GM19238 (cell line): Measurements from ENCODE around the gene CEP128.

Experiments
- DNase-seq: peaks from one replicate; pipeline ENCODE4 v3.0.0; 2011; ENCODE audit warnings: low spot score; ENCODE audit not compliant: insufficient read length

CEP128 gene

DNA sequence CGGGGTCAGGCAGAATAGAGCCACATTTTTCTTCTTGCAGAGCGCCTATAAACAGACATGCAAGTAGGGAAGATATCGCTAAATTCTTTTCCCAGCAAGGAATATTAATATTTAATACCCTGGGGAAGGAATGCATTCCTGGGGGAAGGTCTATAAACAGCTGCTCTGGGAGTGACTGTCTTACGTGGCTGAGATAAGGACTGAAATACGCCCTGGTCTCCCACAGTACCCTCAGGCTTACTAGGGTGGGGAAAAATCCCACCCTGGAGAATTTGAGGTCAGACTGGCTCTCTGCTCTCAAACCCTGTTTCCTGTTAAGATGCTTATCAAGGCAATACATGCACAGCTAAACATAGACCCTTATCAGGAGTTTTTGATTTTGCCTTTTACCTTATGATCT is 262.3 kb downstream of the CEP128 start:
- DNase-seq, result no peak

DNA sequence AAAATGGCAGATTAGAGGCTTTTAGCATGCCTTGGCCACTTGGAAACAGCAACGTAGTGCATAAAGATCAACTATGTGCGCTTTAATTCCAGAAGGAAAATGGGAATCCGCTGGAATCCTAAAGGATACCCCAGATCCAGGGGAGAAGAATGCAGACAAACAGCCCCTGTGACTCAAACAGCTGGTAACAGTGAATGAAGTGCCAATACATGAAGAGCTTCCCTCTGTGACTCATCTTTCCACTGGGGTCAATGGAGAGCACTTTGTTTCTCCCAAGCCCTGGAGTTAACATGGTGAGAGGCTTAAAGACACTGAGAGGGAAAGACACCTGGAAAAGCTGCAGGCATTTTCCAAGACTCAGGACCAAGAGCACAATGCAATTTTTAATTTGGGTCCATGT is 263.1 kb downstream of the CEP128 start:
- DNase-seq, result no peak

DNA sequence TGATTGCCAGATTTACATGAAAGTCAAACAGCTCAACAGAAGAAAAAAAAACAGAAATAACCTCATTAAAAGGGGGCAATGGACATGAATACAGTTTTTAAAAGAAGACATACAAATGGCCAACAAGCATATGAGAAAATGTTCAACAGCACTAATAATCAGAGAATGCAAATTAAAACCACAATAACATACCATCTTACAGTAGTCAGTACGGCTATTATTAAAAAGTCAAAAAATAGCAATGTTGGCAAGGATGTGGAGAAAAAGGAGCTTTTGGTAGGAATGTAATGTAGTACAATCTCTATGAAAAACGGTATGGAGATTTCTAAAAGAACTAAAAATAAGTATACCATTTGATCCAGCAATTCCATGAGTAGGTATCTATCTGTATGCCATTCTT is 272.1 kb downstream of the CEP128 start:
- no peak for DNase-seq

GRCh38 chr14:80664576-80664975 is 277.0 kb downstream of the CEP128 start:
- DNase-seq, result no peak

GRCh38 chr14:80663541-80663940 is 278.0 kb downstream of the CEP128 start:
- DNase-seq, result no peak

- DNase-seq, result no peak
These were observed 281.8 kb downstream of the CEP128 start for GRCh38 chr14:80659783-80660182.

DNA sequence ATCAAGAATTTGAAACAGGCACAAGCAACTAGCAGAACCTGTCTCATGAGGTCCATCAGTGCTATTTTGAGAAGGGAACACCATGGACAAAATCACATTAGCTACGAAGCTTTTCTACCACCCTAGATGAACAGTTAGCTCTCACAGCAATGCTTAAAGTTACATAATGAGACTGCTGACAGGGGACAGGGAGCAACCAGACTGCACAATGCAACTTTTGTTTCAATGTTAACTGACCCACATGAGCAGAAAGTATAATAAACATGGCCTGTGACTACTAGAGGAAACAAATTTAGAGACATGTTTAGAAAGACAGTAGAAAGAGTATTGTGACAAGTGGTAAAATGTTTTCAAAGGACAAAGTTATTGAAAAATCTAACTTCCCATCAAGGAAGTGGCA is 282.8 kb downstream of the CEP128 start:
- DNase-seq, result no peak

- no peak for DNase-seq
These were observed 283.4 kb downstream of the CEP128 start for GRCh38 chr14:80658155-80658554.

GRCh38 chr14:80653956-80654355 is 287.6 kb downstream of the CEP128 start:
- DNase-seq, result no peak

- no peak for DNase-seq
These were observed 295.7 kb downstream of the CEP128 start for GRCh38 chr14:80645667-80646413.

DNA sequence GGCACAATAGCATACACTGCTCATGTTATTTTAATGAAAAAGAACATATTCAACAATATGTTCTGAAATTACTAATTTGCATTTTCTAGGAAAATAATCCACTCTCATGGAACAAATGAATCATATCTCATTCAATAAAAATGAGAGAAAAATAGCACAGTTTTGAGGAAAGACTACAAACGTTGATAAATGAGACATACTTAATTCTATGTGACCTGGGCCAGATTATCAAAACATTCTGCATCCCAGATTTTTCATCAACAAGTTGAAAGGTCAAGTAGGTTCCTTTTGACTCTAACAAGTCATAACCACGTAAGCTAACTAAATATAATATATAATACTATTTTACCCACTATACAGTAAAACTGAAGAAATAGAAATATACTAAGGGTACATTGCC is 296.7 kb downstream of the CEP128 start:
- no peak for DNase-seq

GRCh38 chr14:80638620-80639515 is 302.7 kb downstream of the CEP128 start:
- DNase-seq, result no peak

DNA sequence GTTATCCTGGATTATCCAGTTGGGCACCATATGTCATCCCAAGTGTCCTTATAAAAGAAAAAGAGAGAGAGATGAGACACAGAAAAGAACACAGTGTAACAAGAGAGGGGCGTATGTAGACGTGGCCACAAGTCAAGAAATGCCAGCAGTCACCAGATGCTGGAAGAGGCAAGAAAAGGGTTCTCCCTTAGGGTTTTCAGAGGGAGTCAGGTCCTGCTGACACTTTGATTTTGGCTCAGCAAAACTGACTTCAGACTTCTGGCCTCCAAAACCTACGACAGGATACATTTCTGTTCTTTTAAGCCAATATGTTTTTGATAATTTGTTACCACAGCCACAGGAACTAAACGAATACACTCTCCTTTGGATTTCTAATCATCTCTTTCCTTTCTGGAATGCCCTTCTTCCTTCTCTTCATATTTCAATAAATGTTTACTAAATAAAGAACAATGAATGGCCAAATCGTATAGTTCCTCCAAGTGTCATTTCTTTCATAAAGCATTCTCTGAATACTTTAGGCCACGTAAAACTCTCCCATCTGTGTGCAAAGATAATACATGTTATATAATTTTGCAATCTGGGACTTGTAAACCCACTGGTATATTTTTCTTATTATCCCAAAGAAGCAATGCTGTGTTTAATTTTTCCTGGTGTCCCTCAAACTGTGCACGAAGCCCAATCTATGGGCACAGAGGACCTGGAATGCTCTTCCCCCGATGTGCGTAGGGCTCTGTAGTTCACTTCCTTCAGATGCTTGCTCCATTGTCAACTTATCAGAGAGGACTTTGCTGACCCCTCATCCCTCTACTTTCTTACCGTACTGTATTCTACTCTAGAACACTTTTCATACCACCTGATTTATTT is 303.6 kb downstream of the CEP128 start:
- DNase-seq, result no peak

DNA sequence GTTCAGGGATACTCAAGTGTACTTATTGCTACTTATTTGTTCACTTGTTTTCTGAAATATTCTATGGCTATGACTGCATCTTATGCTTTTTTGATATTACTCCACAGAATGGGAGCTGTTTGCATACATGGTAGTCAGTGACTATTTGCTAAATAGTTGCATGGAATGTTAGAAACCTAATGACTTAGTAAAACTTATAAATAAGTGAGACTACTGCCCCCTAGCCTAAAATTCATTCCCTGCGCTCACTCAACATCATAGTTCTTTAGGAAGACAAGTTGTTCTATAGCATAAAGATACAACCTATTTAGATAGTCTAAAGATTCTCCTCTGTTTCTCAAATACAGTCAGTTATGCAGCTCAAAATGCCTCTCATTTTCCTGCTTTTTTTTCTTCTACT is 305.5 kb downstream of the CEP128 start:
- no peak for DNase-seq

DNA sequence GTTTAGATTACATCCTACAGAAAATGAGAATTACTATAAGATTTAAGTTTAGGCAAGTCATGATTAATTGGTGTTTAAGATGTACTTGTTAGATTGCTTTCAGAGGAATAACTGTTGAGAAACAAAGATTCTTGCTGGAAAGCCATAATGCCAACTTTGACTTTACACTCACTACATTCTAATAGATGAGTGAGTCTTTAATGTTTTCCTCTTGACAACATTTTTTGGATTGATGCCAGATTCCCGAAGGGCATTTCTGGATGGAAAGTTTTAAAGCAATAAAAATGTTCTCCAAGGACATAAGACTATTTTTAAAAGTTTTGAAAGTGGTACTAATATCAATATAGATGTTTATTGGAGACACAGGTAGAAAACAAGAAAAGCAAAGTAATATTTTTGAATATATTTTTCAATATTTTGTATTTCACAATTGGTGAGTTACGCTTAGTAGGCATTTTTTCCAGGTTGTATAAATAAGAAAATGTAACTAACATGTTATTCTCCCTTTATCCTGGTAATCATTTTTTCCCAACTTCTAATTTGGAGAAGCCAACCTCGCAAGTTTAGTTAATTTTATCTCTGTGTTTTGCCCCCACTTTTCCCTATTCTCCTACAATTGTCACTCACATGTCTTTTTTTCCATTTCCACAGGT is 307.3 kb downstream of the CEP128 start:
- DNase-seq, result no peak

DNA sequence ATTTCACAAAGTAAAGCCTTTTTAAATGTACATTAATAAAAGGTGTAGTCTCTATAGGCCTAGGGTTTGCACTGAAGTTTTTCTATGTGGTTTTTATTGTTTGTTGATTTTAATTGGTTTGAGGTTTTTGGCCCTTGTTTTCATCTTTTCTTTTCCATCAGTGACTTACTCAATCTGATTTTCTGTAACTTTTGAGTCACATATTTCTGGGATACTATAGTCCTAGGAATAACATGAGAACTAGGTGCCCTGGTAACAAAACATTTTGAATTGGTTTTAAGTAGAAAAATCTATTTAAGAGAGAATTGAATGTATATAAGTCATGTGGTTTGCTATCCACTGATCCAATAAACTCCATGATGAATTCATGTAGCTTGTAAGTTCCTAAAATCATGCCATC is 311.9 kb downstream of the CEP128 start:
- DNase-seq, result no peak

DNA sequence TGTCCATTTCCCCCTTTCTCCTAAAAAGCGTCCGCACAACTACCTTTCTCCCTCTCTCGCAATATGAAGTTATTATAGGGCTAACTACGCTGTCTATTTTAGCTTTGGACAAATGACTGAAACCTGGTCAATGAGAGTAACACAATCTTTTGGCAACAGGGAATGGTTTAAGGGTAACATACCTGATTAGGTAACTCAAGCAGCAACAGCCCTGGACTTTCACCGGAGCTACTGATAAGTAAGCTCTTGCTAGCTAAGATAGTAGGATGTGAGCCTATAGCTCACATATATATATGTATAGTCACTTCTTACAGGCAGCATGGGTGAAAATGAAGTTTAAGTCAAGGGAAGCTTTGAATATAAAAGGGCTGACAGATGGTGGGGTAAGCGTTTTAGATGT is 313.0 kb downstream of the CEP128 start:
- no peak for DNase-seq

DNA sequence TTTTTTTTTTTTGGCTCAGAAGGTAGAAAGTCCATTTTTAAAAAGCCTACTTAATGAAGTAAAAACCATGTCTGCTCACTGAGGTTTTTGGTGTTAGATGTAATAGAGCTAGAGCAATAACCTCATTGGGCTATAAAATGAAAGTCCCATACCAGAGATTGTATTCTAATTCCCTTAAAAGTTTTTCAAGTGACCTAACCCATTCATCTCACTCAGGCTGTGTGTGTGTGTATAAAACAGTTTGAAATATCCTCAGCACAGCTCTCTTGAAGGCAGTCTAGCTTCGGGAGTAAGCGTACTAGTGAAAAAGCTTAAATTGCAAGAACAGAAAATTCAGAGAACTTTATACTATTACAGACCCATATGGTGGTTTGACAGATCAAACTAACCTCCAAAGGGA is 313.8 kb downstream of the CEP128 start:
- no peak for DNase-seq

DNA sequence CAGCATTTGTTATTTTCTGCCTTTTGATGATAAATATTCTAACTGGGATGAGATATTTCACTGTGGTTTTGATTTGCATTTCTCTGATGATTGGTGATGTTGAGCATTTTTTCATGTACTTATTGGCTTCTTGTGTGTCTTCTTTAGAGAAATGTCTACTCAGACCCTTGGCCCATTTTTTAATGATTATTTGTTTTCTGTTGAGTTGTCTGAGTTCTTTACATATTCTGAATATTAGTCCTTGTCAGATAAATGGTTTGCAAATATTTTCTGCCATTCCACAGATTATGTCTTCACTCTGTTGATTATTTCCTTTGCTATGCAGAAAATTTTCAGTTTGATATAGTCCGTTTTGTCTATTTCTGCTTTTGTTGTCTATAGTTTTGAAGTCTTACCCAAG is 317.0 kb downstream of the CEP128 start:
- no peak for DNase-seq

DNA sequence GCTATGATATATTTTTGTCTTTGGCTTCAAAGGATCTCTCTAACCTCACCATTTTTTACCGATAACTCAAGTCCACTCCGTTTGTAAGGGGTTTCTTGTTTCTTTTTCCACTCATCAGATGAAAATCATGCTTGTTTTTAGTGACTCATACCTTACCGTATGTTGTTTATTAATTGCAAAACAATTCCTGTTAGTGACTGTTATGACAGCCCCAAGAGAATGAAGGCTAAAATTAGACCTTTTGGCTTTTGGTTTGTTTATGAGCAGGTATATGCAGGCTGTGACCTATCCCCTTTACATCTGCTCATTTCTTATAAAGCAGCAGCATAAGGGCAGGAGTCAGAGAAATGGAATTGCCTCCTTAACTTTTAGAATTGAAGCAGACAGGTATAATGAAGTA is 319.8 kb downstream of the CEP128 start:
- no peak for DNase-seq

DNA sequence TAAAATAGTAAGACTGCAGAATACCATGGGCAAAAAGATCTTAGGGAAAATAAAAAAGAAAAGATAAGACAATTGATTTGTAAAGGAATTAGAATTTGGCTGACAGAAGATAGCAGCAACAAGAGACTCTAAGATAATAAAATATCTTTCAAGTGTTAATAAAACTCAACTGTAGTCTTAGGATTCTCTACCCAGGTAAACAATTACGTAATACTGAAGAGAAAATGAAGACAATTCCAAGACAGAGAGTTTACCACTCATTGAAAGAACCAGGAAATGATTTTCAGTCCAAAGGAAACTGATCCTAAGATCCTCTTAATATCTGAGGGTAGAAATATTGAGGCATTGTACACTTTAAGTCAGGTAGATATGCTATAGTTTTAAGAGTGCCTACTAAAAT is 321.1 kb downstream of the CEP128 start:
- DNase-seq, result no peak
